Loucy (cell line): ENCODE measurements around the gene RNU5B-1.

Source experiments
- H2AFZ ChIP-seq: fragments of 200-600 bp; sonication (generic); 2 replicates; pipeline ENCODE4 v1.6.0; 2016; ENCODE audit warnings: antibody characterized with exemption, mild to moderate bottlenecking, low read length, moderate library complexity
- H3F3A ChIP-seq: fragments of 200-600 bp; 2 replicates; pipeline ENCODE4 v1.6.0; 2016; ENCODE audit warnings: antibody characterized with exemption, low read depth, mild to moderate bottlenecking
- H3K27me3 ChIP-seq: fragments of 200-600 bp; sonication (generic); 2 replicates; pipeline ENCODE4 v1.6.1; 2014; ENCODE audit warnings: low read length, mild to moderate bottlenecking; ENCODE audit not compliant: insufficient read depth, poor library complexity, severe bottlenecking
- H3K36me3 ChIP-seq: fragments of 200-600 bp; sonication (generic); 2 replicates; pipeline ENCODE4 v1.6.1; 2016; ENCODE audit warnings: low read length; ENCODE audit not compliant: insufficient read depth
- H3K4me1 ChIP-seq: fragments of 200-600 bp; sonication (generic); 2 replicates; pipeline ENCODE4 v1.5.1; 2014; ENCODE audit warnings: low read length, mild to moderate bottlenecking; ENCODE audit not compliant: insufficient read depth, poor library complexity, severe bottlenecking
- H3K4me2 ChIP-seq: fragments of 200-600 bp; sonication (generic); 2 replicates; pipeline ENCODE4 v1.6.0; 2014; ENCODE audit warnings: antibody characterized with exemption, low read length, low read depth, mild to moderate bottlenecking; ENCODE audit not compliant: poor library complexity, severe bottlenecking
- H3K4me3 ChIP-seq: fragments of 200-600 bp; sonication (generic); 2 replicates; pipeline ENCODE4 v1.5.1; 2014; ENCODE audit warnings: low read length, mild to moderate bottlenecking, mixed read lengths; ENCODE audit not compliant: poor library complexity, severe bottlenecking
- H3K79me2 ChIP-seq: fragments of 200-600 bp; sonication (generic); 2 replicates; pipeline ENCODE4 v1.6.1; 2014; ENCODE audit warnings: low read length; ENCODE audit not compliant: insufficient read depth
- H3K9ac ChIP-seq: fragments of 200-600 bp; sonication (generic); 2 replicates; pipeline ENCODE4 v1.6.0; 2014; ENCODE audit warnings: mild to moderate bottlenecking, low read depth, low read length, moderate library complexity; ENCODE audit not compliant: poor library complexity, severe bottlenecking
- H3K9me2 ChIP-seq: fragments of 200-600 bp; sonication (generic); replicated peaks from 2 replicates; pipeline ENCODE4 v1.6.1; 2016; ENCODE audit warnings: low read depth, low read length, mixed read lengths
- H3K9me3 ChIP-seq: fragments of 200-600 bp; sonication (generic); 2 replicates; pipeline ENCODE4 v1.6.1; 2014; ENCODE audit warnings: mild to moderate bottlenecking, antibody characterized with exemption, low read length, low read depth; ENCODE audit not compliant: insufficient read depth
- H4K20me1 ChIP-seq: fragments of 200-600 bp; sonication (generic); 2 replicates; pipeline ENCODE4 v1.6.0; 2014; ENCODE audit warnings: antibody characterized with exemption, low read length, mild to moderate bottlenecking; ENCODE audit not compliant: insufficient read depth, poor library complexity, severe bottlenecking
- EZH2phosphoT487 ChIP-seq: fragments of 200-600 bp; IDR thresholded peaks from 2 replicates; pipeline ENCODE4 v1.6.1; 2018; ENCODE audit warnings: antibody characterized with exemption, mild to moderate bottlenecking, moderate library complexity, borderline replicate concordance
- TF ChIP-seq, protein P1 (sequence below): fragments of 200-600 bp; sonication (generic); conservative IDR thresholded peaks from 2 replicates; pipeline ENCODE4 v1.5.1; 2014; ENCODE audit warnings: mild to moderate bottlenecking, antibody characterized with exemption, low read length

The RNU5B-1 gene

DNA sequence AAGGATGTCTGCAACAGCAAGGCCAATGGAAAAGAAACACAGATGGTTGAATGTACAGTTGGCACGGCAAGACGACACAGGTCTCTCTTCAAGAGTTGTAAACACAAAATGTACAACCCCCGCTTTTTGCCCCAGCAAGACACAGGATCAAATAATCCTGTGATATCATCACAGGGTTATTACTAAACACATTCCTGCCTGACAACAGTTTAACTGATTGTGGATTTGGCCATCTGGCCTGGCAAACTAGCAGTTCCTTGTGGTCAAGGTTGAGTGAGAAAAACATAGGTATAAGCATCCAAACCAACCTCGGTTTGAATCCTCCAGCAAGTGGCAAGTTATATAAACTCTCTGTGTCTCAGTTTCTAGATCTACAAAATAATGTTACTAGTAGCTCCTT, 41.2 kb upstream of the RNU5B-1 start:
- Histone ChIP-seq H3K36me3 (peaks cover 72% of the 10 kb centered on the region; the same call in 1 of the 2 replicates), H4K20me1 (no peaks in the 10 kb centered on the region), H3K4me1 (no peaks in the 10 kb centered on the region), H2AFZ (no peak overlapping the region), H3K79me2 (no peaks in the 10 kb centered on the region), H3F3A (no peaks in the 10 kb centered on the region), H3K27me3 (no peaks in the 10 kb centered on the region), H3K9me3 (no peaks in the 10 kb centered on the region), H3K9me2 (no peaks in the 10 kb centered on the region), H3K4me2 (no peak overlapping the region), H3K9ac (no peak overlapping the region), H3K4me3 (no peak overlapping the region)
- no peak for TF ChIP-seq EZH2phosphoT487
- TF ChIP-seq, protein P1, sequence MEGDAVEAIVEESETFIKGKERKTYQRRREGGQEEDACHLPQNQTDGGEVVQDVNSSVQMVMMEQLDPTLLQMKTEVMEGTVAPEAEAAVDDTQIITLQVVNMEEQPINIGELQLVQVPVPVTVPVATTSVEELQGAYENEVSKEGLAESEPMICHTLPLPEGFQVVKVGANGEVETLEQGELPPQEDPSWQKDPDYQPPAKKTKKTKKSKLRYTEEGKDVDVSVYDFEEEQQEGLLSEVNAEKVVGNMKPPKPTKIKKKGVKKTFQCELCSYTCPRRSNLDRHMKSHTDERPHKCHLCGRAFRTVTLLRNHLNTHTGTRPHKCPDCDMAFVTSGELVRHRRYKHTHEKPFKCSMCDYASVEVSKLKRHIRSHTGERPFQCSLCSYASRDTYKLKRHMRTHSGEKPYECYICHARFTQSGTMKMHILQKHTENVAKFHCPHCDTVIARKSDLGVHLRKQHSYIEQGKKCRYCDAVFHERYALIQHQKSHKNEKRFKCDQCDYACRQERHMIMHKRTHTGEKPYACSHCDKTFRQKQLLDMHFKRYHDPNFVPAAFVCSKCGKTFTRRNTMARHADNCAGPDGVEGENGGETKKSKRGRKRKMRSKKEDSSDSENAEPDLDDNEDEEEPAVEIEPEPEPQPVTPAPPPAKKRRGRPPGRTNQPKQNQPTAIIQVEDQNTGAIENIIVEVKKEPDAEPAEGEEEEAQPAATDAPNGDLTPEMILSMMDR, result no peak

DNA sequence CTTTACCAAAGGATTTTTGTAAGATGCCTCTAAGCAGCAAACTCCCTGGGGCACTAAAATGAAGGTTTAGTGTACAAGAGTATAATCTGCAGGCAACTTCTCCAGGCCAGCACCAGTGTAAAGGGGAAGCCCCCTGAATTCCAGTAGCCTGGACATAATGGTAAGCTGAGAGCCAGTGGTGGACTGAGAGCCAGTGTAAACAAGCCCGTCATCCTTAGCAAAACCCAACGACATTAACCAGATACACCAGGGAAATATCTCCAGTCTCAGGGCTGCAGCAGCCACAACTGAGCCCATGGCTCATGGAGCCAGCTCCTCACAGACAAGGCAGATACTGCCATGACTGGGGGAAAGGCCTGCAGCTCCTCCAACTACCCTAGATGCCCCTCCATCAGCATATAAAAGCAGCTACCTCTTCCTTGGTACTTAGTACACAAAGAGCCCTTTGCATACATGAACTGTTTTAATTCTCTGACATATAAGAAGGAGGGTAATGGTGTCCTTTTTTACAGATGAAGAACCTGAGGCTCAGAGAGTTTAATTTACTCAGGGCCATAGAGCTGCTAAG, 39.5 kb upstream of the RNU5B-1 start:
- Histone ChIP-seq H2AFZ (no peak overlapping the region), H3K4me2 (no peak overlapping the region), H3K4me1 (no peaks in the 10 kb centered on the region), H3K9me2 (no peaks in the 10 kb centered on the region), H4K20me1 (no peaks in the 10 kb centered on the region), H3K9ac (no peak overlapping the region), H3K4me3 (no peak overlapping the region), H3K9me3 (no peaks in the 10 kb centered on the region), H3K36me3 (peaks cover 67% of the 10 kb centered on the region; the same call in 1 of the 2 replicates), H3F3A (no peaks in the 10 kb centered on the region), H3K79me2 (no peaks in the 10 kb centered on the region), H3K27me3 (no peaks in the 10 kb centered on the region)
- TF ChIP-seq EZH2phosphoT487, result no peak
- TF ChIP-seq, protein P1, result no peak

DNA sequence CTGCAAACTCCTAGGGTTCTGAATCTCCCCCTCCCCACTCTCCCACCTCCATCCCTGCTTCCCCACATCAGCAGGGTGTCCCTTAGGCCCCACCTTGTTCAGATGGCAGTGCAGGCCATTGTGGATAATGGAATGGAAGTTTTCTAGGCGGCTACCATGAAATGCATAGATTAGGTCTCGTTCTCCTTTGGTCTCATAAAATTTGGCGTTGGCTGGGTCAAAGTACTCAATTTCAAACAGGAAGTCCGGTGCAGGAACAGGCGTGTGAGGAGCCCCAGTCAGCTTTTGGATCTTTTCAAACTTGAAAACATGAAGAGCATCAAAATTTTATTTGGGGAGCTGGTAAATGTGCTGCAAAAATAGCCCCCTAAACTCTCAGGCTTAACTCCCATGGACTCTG, 38.0 kb upstream of the RNU5B-1 start:
- H3K9me2 ChIP-seq, result no peaks in the 10 kb centered on the region
- H3K9ac ChIP-seq, result no peak overlapping the region
- H3K4me1 ChIP-seq, result no peaks in the 10 kb centered on the region
- H3K79me2 ChIP-seq, result no peaks in the 10 kb centered on the region
- no peaks in the 10 kb centered on the region for H3F3A ChIP-seq
- no peaks in the 10 kb centered on the region for H3K27me3 ChIP-seq
- H4K20me1 ChIP-seq, result no peaks in the 10 kb centered on the region
- no peak overlapping the region for H2AFZ ChIP-seq
- H3K4me2 ChIP-seq, result no peak overlapping the region
- peaks cover 65% of the 10 kb centered on the region; the same call in 1 of the 2 replicates for H3K36me3 ChIP-seq
- TF ChIP-seq, protein P1, result no peak
- no peak for TF ChIP-seq EZH2phosphoT487
- no peak overlapping the region for H3K4me3 ChIP-seq
- no peaks in the 10 kb centered on the region for H3K9me3 ChIP-seq
